NB4 (cell line): Measurements from ENCODE around the gene PHKB.

Experiments
- MYC ChIP-seq: IDR thresholded peaks from 2 replicates; pipeline ENCODE4 v1.6.1; 2011; ENCODE audit warnings: low read depth, low read length
- POLR2A ChIP-seq: IDR thresholded peaks from 2 replicates; pipeline ENCODE4 v1.6.1; 2011; ENCODE audit warnings: mild to moderate bottlenecking; ENCODE audit not compliant: insufficient read length; ENCODE audit errors: extremely low read depth
- TF ChIP-seq, protein P1 (sequence below): IDR thresholded peaks from one replicate; pipeline ENCODE4 v1.5.1; 2012; ENCODE audit warnings: low read depth, low read length
- TF ChIP-seq, protein P2 (sequence below): IDR thresholded peaks from 2 replicates; pipeline ENCODE4 v1.6.1; 2011; ENCODE audit warnings: low read depth, low read length

DNA sequence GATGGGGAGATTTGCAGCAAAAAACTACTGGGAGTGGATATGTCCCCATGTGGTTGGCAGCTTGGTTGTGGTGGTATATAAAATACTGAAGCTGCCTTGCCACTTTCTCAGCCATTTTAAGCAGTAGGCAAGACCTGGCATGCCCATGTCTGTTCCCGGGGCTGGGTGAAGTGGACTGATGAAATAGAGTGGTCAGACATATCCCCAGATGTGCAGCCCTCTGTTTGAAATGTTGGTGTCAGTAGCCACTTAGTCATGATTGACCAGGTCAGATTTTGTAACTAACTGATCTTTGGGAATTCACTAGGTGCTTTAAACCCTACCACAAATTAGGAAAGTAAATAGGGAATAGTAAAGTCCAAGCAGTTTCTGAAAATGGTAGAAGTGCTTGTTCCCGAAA is 151.6 kb downstream of the PHKB start:
- TF ChIP-seq, protein P1, sequence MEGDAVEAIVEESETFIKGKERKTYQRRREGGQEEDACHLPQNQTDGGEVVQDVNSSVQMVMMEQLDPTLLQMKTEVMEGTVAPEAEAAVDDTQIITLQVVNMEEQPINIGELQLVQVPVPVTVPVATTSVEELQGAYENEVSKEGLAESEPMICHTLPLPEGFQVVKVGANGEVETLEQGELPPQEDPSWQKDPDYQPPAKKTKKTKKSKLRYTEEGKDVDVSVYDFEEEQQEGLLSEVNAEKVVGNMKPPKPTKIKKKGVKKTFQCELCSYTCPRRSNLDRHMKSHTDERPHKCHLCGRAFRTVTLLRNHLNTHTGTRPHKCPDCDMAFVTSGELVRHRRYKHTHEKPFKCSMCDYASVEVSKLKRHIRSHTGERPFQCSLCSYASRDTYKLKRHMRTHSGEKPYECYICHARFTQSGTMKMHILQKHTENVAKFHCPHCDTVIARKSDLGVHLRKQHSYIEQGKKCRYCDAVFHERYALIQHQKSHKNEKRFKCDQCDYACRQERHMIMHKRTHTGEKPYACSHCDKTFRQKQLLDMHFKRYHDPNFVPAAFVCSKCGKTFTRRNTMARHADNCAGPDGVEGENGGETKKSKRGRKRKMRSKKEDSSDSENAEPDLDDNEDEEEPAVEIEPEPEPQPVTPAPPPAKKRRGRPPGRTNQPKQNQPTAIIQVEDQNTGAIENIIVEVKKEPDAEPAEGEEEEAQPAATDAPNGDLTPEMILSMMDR, result no peak
- no peak for TF ChIP-seq POLR2A
- TF ChIP-seq, protein P2, sequence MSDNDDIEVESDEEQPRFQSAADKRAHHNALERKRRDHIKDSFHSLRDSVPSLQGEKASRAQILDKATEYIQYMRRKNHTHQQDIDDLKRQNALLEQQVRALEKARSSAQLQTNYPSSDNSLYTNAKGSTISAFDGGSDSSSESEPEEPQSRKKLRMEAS, result no peak
- TF ChIP-seq MYC, result no peak
